ENCODE measurements around the gene OR10J5.
"Not testable (repeated sequence)": the region's sequence is repeated elsewhere in the genome, so short reads cannot be mapped to it uniquely, and the experiment has no call there.

The OR10J5 gene

GRCh38 chr1:159535907-159536306, at the start of gene OR10J5:
Gene OR10J5, minus strand, starts transcription at chr1:159536007. Its CDS starts 0 bp downstream, at chr1:159536007.
- no peak for DNase-seq (ENCODE audit: low read depth)

DNA sequence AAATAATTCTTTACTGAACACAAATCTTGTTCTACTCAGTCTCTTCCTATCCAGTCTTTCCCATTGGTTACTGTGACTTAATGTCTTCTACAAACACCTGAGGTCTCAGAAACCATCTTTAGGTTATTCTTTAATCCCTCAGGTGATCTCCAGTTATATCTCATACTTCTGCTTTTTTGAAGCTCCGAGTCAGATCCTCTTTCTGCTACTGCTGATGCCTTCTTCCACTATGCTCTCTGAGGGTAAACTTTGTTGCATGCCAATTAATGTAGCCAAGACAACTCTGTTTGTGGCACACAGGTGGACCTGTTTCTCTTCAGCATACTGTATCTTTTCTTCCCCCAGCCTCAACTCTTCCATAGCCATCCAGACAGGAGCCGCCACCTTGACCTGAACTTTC, 48.7 kb upstream of the OR10J5 start:
- no peak for DNase-seq (ENCODE audit: low read depth)

GRCh38 chr1:159581422-159581821, 45.6 kb upstream of the OR10J5 start:
- no peak for DNase-seq (ENCODE audit: low read depth)

GRCh38 chr1:159580340-159580739, 44.5 kb upstream of the OR10J5 start:
- no peak for DNase-seq (ENCODE audit: low read depth)

DNA sequence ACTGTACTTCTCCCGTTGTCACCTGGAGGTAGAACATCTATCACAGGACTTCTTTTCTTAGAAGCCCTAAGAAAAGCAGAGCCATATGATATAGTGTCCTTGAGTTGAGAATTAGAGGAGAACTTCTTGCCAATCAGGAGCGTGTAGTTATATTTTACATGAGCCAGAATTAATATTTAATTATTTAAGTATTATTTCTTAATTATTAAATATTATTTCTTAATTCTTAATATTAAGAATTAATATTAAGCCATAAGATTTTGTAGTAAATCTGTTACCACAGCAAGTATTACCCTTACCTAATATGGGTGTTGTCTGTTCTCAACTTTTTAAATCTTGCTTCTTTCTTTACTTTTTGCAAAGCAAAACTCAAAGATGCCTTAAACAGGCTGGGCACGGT, 41.6 kb upstream of the OR10J5 start:
- no peak for DNase-seq (ENCODE audit: low read depth)

DNA sequence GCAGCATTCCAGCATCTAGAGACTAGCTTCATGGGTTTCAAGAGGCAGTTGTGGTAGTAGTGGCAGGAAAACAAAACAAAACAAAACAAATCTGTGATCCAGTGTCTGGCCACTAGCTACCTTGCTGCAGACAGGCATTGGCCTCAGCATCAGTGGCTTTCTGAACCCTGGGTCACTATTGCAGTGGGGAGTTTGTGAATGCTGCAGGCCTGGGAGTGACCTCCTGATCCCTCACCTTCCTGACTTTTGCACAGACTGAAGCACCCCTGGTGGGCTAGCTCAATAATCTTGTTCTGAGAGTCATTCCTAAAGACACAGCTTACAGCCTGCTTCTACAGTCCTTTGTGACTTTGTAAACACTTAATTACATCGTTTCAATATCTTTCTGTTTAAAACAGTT, 26.9 kb upstream of the OR10J5 start:
- DNase-seq (ENCODE audit: low read depth), result no peak

DNA sequence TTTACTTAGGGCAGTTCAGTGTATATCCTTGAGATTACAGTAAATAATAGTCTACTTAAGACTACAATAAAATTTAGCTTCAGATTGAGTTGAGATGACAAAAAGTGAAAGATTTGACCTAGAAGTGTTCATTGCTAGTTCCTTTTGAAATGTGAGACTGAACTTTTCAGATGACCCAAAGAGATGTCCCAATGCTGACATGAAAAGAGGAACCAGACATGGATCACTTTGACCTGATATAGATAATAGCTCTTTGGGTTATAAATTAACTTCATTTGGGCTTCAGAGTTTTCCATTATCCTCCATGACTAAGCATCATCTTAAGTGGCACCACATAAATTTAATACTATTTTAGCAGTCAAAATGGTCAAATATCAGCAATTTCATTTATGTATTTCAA, 25.7 kb upstream of the OR10J5 start:
- no peak for DNase-seq (ENCODE audit: low read depth)

GRCh38 chr1:159560599-159560998, 24.8 kb upstream of the OR10J5 start:
- no peak for DNase-seq (ENCODE audit: low read depth)

GRCh38 chr1:159556931-159557369, 21.1 kb upstream of the OR10J5 start:
- no peak for DNase-seq (ENCODE audit: low read depth)

DNA sequence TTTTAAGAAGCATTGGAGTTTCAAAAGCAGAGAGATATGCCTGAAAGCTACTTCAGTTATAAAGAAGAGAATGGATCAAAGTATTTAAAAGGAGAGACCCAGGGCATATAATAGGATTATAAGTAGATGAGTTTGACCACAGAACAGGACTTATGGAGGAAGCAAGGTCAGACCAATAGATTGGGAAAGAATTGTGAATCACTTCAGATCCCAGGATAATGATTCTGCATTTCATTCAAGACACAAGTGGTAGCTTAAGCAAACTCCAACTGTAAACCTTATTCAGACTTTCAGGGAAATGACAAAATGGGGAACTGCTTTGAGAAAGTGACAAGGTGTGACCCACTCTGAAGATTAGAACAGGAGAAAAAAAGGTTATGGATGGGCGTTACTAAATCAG, 18.9 kb upstream of the OR10J5 start:
- no peak for DNase-seq (ENCODE audit: low read depth)

DNA sequence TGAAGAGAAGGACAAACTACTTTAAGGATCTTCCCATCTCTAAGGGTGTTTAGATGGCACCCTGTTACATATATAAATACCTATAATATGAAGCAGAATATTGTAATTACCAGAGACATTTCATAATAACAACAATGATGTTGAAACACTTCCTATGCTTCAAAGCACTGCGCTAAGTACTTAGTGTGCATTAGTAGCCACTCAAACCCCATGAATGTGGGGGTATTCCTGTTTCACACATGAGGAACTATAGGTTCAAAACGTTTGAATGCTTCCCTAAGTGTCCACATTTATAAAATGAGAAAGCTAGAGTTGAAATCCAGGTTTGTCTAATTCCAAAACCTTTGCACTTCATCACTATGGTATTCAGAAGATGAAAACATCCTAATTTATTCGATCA, 18.5 kb upstream of the OR10J5 start:
- no peak for DNase-seq (ENCODE audit: low read depth)

GRCh38 chr1:159548126-159548525, 12.3 kb upstream of the OR10J5 start:
- no peak for DNase-seq (ENCODE audit: low read depth)

GRCh38 chr1:159532922-159533321, 2.9 kb downstream of the OR10J5 start:
- no peak for DNase-seq (ENCODE audit: low read depth)

DNA sequence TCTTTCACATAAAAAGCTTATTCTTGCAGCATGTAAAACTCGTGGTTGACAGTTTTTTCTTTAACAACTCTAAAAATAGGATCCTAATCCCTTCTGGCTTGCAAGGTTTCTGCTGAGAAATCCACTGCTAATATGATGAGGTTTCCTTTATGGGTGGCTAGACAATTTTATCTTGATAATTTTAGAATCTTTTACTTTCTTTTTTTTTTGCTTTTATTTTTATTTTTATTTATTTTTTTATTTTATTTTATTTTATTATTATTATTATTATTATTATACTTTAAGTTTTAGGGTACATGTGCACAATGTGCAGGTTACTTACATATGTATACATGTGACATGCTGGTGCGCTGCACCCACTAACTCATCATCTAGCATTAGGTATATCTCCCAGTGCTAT, 11.0 kb downstream of the OR10J5 start:
- DNase-seq (ENCODE audit: low read depth), result not testable (repeated sequence)

- no peak for DNase-seq (ENCODE audit: low read depth)
Measured at GRCh38 chr1:159510229-159510541, 25.6 kb downstream of the OR10J5 start.

GRCh38 chr1:159509440-159510228, 26.2 kb downstream of the OR10J5 start:
- no peak for DNase-seq (ENCODE audit: low read depth)

- DNase-seq (ENCODE audit: low read depth), result no peak
Measured at GRCh38 chr1:159508951-159509350, 26.9 kb downstream of the OR10J5 start.

GRCh38 chr1:159505676-159506075, 30.1 kb downstream of the OR10J5 start:
- no peak for DNase-seq (ENCODE audit: low read depth)

GRCh38 chr1:159501082-159501481, 34.7 kb downstream of the OR10J5 start:
- DNase-seq (ENCODE audit: low read depth), result no peak

- not testable (repeated sequence) for DNase-seq (ENCODE audit: low read depth)
Measured at GRCh38 chr1:159494513-159495210, 41.1 kb downstream of the OR10J5 start.

DNA sequence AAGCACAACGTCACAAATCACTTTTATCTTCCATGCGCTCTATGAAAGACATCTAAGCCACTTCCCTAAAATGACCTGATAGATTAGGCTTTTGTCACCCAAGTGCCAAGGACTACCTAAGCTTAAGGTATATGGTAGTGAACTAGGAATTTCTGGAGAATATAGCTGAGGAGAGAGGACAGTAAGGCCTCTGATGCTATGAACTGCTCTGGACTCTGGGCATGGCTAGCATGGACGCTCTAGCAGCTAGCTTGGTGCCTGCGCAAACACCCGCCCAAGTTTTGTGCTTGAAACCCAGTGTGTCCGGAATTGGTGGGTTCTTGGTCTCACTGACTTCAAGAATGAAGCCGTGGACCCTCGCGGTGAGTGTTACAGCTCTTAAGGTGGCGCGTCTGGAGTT, 42.5 kb downstream of the OR10J5 start:
- DNase-seq (ENCODE audit: low read depth), result no peak

- no peak for DNase-seq (ENCODE audit: low read depth)
Measured at GRCh38 chr1:159492575-159493323, 43.1 kb downstream of the OR10J5 start.

Measured in stimulated activated CD8-positive, alpha-beta memory T cell treated with anti-CD3 and anti-CD28 coated beads, Interleukin-15, amount 100 ng/mL, for 24 hours (primary cell).